Stimulated activated naive CD8-positive, alpha-beta T cell treated with anti-CD3 and anti-CD28 coated beads, Interleukin-15, Interleukin-2, amounts not matched to agents 100 U/mL and 50 U/mL, for 24 hours (primary cell): Measurements from ENCODE around the gene SMIM5.
A peak's percentile ranks its signal among the peaks of the same experiment; 100 is the strongest.

Source experiments
- ATAC-seq: fragments of 150-1000 bp; cut with Tn5 transposase; one replicate; pipeline ENCODE4 v1.10.0; 2021
- DNase-seq: peaks from one replicate; pipeline ENCODE4 v3.0.0; 2021

The SMIM5 gene

GRCh38 chr17:75639771-75640555 is 6.7 kb downstream of the SMIM5 start:
- ATAC-seq (no peak), DNase-seq (no peak)

- DNase-seq (no peak), ATAC-seq (no peak)
Measured at GRCh38 chr17:75640556-75641119, 7.4 kb downstream of the SMIM5 start.

GRCh38 chr17:75641343-75641742 is 8.1 kb downstream of the SMIM5 start:
- ATAC-seq (no peak), DNase-seq (no peak)

- DNase-seq = no peak
- no peak for ATAC-seq
Measured at GRCh38 chr17:75642182-75642783, 9.0 kb downstream of the SMIM5 start.

- no peak for ATAC-seq
- DNase-seq = no peak
Measured at GRCh38 chr17:75642784-75643642, 9.8 kb downstream of the SMIM5 start.

- DNase-seq (no peak), ATAC-seq (no peak)
Measured at GRCh38 chr17:75643643-75644017, 10.4 kb downstream of the SMIM5 start.

- DNase-seq (no peak), ATAC-seq (no peak)
Measured at GRCh38 chr17:75645501-75645888, 12.3 kb downstream of the SMIM5 start.

- DNase-seq (peak; percentile 18), ATAC-seq (peak; percentile 49)
Measured at GRCh38 chr17:75645889-75646637, 12.8 kb downstream of the SMIM5 start.

- ATAC-seq (no peak), DNase-seq (no peak)
Measured at GRCh38 chr17:75646638-75646992, 13.4 kb downstream of the SMIM5 start.

GRCh38 chr17:75647061-75647460 is 13.8 kb downstream of the SMIM5 start:
- DNase-seq = no peak
- no peak for ATAC-seq

- DNase-seq (no peak), ATAC-seq (no peak)
Measured at GRCh38 chr17:75647921-75648320, 14.7 kb downstream of the SMIM5 start.

GRCh38 chr17:75649687-75650086 is 16.5 kb downstream of the SMIM5 start:
- no peak for DNase-seq
- no peak for ATAC-seq

GRCh38 chr17:75650874-75651273 is 17.6 kb downstream of the SMIM5 start:
- DNase-seq (no peak), ATAC-seq (no peak)

GRCh38 chr17:75652341-75652740 is 19.1 kb downstream of the SMIM5 start:
- ATAC-seq = no peak
- no peak for DNase-seq

GRCh38 chr17:75652934-75653549 is 19.8 kb downstream of the SMIM5 start:
- DNase-seq (peak; percentile 41), ATAC-seq (peak; percentile 63)

GRCh38 chr17:75654176-75654575 is 20.9 kb downstream of the SMIM5 start:
- no peak for ATAC-seq

GRCh38 chr17:75658237-75658636 is 25.0 kb downstream of the SMIM5 start:
- DNase-seq (no peak), ATAC-seq (no peak)

More at GRCh38 chr17:75654176-75654575, 20.9 kb downstream of the SMIM5 start:
- DNase-seq = no peak

- no peak for DNase-seq
- ATAC-seq = no peak
Measured at GRCh38 chr17:75661531-75661930, 28.3 kb downstream of the SMIM5 start.

- DNase-seq = no peak
- ATAC-seq = no peak
Measured at GRCh38 chr17:75662511-75662910, 29.3 kb downstream of the SMIM5 start.

GRCh38 chr17:75664099-75664549 is 30.9 kb downstream of the SMIM5 start:
- no peak for DNase-seq
- ATAC-seq = peak; percentile 30

- ATAC-seq (no peak), DNase-seq (no peak)
Measured at GRCh38 chr17:75665981-75666380, 32.7 kb downstream of the SMIM5 start.
